ENCODE results near the gene SORCS2.

SORCS2 gene

GRCh38 chr4:7362862-7363430 is 170.6 kb downstream of the SORCS2 start:
- no peak for DNase-seq

- no peak for DNase-seq
Observed at GRCh38 chr4:7364979-7365378, 172.6 kb downstream of the SORCS2 start.

GRCh38 chr4:7365462-7366179 is 173.3 kb downstream of the SORCS2 start:
- no peak for DNase-seq

- DNase-seq: no peak
Observed at GRCh38 chr4:7366180-7366945, 174.0 kb downstream of the SORCS2 start.

- DNase-seq: no peak
Observed at GRCh38 chr4:7366954-7367353, 174.6 kb downstream of the SORCS2 start.

- no peak for DNase-seq
Observed at GRCh38 chr4:7367406-7367805, 175.1 kb downstream of the SORCS2 start.

- DNase-seq: no peak
Observed at GRCh38 chr4:7367864-7368277, 175.5 kb downstream of the SORCS2 start.

GRCh38 chr4:7368296-7368695 is 176.0 kb downstream of the SORCS2 start:
- DNase-seq: no peak

GRCh38 chr4:7369511-7369910 is 177.2 kb downstream of the SORCS2 start:
- DNase-seq: no peak

- DNase-seq: no peak
Observed at GRCh38 chr4:7370038-7370437, 177.7 kb downstream of the SORCS2 start.

- no peak for DNase-seq
Observed at GRCh38 chr4:7371210-7371941, 179.0 kb downstream of the SORCS2 start.

- no peak for DNase-seq
Observed at GRCh38 chr4:7372673-7373072, 180.3 kb downstream of the SORCS2 start.

- no peak for DNase-seq
Observed at GRCh38 chr4:7374571-7374970, 182.2 kb downstream of the SORCS2 start.

- DNase-seq: no peak
Observed at GRCh38 chr4:7375427-7375826, 183.1 kb downstream of the SORCS2 start.

GRCh38 chr4:7377223-7377865 is 185.0 kb downstream of the SORCS2 start:
- no peak for DNase-seq

- DNase-seq: no peak
Observed at GRCh38 chr4:7379186-7379585, 186.8 kb downstream of the SORCS2 start.

- no peak for DNase-seq
Observed at GRCh38 chr4:7379719-7380118, 187.4 kb downstream of the SORCS2 start.

- DNase-seq: no peak
Observed at GRCh38 chr4:7381221-7381889, 189.0 kb downstream of the SORCS2 start.

GRCh38 chr4:7381890-7382633 is 189.7 kb downstream of the SORCS2 start:
- no peak for DNase-seq

- DNase-seq: no peak
Observed at GRCh38 chr4:7382634-7383014, 190.3 kb downstream of the SORCS2 start.

GRCh38 chr4:7383266-7383665 is 190.9 kb downstream of the SORCS2 start:
- DNase-seq: no peak
